HEK293 (cell line): ENCODE results near the gene AMACR.

Experiments used
- CTCF ChIP-seq: fragments of 450-650 bp; formaldehyde crosslinking; IDR thresholded peaks from 2 replicates; pipeline ENCODE4 v1.5.1; 2016; ENCODE audit warnings: missing biosample characterization, missing genetic modification characterization
- PATZ1 ChIP-seq: fragments of 450-650 bp; formaldehyde crosslinking; IDR thresholded peaks from 2 replicates; pipeline ENCODE4 v1.5.1; 2016; ENCODE audit warnings: missing biosample characterization, missing genetic modification characterization
- ZBTB20 ChIP-seq: fragments of 450-650 bp; formaldehyde crosslinking; IDR thresholded peaks from 2 replicates; pipeline ENCODE4 v1.5.1; 2016; ENCODE audit warnings: missing biosample characterization, missing genetic modification characterization
- ZFP37 ChIP-seq: fragments of 450-650 bp; formaldehyde crosslinking; IDR thresholded peaks from 2 replicates; pipeline ENCODE4 v1.5.1; 2016; ENCODE audit warnings: missing biosample characterization, missing genetic modification characterization
- ZNF138 ChIP-seq: fragments of 450-650 bp; formaldehyde crosslinking; IDR thresholded peaks from 2 replicates; pipeline ENCODE4 v1.5.1; 2016; ENCODE audit warnings: missing biosample characterization, missing genetic modification characterization, borderline replicate concordance
- ZNF341 ChIP-seq: fragments of 450-650 bp; formaldehyde crosslinking; IDR thresholded peaks from 2 replicates; pipeline ENCODE4; 2016; ENCODE audit warnings: low read depth, missing biosample characterization, missing genetic modification characterization
- ZNF449 ChIP-seq: fragments of 450-650 bp; formaldehyde crosslinking; IDR thresholded peaks from 2 replicates; pipeline ENCODE4 v1.5.1; 2017; ENCODE audit warnings: missing biosample characterization, mild to moderate bottlenecking, missing genetic modification characterization, moderate library complexity
- ZNF76 ChIP-seq: fragments of 450-650 bp; formaldehyde crosslinking; IDR thresholded peaks from 2 replicates; pipeline ENCODE4; 2016; ENCODE audit warnings: low read depth, missing biosample characterization, missing genetic modification characterization, borderline replicate concordance
- ZNF768 ChIP-seq: fragments of 450-650 bp; formaldehyde crosslinking; IDR thresholded peaks from 2 replicates; pipeline ENCODE4 v1.5.1; 2018; ENCODE audit warnings: missing biosample characterization, mild to moderate bottlenecking, missing genetic modification characterization
- ZSCAN23 ChIP-seq: fragments of 450-650 bp; formaldehyde crosslinking; IDR thresholded peaks from 2 replicates; pipeline ENCODE4 v1.5.1; 2016; ENCODE audit warnings: missing biosample characterization, missing genetic modification characterization
- TF ChIP-seq, protein P1 (sequence below): fragments of 450-650 bp; formaldehyde crosslinking; IDR thresholded peaks from 2 replicates; pipeline ENCODE4 v1.5.1; 2016; ENCODE audit warnings: missing biosample characterization, missing genetic modification characterization

DNA sequence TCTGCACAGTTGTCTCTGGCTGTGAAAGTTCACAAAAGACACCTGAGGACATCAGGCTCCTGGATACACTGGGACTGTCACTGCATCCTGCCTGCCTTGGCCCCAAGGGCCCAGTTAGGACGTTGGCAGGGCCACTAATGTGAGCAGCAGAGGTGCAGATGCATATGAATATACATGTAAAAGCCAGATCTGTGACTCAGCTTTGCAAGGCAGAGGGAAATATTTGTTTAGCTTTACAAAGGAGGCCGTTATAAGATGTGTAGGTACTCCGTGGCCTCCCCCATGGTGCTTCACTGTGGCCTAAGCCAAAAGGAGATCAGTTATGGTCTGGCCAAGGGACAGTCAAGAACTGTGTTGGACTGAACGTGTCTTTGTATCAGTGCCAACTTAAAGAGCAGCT, 39.3 kb upstream of the AMACR start:
- TF ChIP-seq ZNF449 (tag by site-specific recombination) (no peak), ZNF768 (tag by site-specific recombination) (no peak), CTCF (tag by site-specific recombination) (no peak), ZNF76 (tag by site-specific recombination) (no peak), PATZ1 (tag by site-specific recombination) (no peak), ZFP37 (tag by site-specific recombination) (no peak), ZNF341 (tag by site-specific recombination) (no peak), ZBTB20 (tag by site-specific recombination) (no peak), ZNF138 (tag by site-specific recombination) (no peak), ZSCAN23 (tag by site-specific recombination) (no peak)
- TF ChIP-seq, protein P1, sequence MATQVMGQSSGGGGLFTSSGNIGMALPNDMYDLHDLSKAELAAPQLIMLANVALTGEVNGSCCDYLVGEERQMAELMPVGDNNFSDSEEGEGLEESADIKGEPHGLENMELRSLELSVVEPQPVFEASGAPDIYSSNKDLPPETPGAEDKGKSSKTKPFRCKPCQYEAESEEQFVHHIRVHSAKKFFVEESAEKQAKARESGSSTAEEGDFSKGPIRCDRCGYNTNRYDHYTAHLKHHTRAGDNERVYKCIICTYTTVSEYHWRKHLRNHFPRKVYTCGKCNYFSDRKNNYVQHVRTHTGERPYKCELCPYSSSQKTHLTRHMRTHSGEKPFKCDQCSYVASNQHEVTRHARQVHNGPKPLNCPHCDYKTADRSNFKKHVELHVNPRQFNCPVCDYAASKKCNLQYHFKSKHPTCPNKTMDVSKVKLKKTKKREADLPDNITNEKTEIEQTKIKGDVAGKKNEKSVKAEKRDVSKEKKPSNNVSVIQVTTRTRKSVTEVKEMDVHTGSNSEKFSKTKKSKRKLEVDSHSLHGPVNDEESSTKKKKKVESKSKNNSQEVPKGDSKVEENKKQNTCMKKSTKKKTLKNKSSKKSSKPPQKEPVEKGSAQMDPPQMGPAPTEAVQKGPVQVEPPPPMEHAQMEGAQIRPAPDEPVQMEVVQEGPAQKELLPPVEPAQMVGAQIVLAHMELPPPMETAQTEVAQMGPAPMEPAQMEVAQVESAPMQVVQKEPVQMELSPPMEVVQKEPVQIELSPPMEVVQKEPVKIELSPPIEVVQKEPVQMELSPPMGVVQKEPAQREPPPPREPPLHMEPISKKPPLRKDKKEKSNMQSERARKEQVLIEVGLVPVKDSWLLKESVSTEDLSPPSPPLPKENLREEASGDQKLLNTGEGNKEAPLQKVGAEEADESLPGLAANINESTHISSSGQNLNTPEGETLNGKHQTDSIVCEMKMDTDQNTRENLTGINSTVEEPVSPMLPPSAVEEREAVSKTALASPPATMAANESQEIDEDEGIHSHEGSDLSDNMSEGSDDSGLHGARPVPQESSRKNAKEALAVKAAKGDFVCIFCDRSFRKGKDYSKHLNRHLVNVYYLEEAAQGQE (tag by site-specific recombination) = no peak
